Measurements from ENCODE around the gene ADH1B.
"Not testable (repeated sequence)": the region's sequence is repeated elsewhere in the genome, so short reads cannot be mapped to it uniquely, and the experiment has no call there.

The ADH1B gene

DNA sequence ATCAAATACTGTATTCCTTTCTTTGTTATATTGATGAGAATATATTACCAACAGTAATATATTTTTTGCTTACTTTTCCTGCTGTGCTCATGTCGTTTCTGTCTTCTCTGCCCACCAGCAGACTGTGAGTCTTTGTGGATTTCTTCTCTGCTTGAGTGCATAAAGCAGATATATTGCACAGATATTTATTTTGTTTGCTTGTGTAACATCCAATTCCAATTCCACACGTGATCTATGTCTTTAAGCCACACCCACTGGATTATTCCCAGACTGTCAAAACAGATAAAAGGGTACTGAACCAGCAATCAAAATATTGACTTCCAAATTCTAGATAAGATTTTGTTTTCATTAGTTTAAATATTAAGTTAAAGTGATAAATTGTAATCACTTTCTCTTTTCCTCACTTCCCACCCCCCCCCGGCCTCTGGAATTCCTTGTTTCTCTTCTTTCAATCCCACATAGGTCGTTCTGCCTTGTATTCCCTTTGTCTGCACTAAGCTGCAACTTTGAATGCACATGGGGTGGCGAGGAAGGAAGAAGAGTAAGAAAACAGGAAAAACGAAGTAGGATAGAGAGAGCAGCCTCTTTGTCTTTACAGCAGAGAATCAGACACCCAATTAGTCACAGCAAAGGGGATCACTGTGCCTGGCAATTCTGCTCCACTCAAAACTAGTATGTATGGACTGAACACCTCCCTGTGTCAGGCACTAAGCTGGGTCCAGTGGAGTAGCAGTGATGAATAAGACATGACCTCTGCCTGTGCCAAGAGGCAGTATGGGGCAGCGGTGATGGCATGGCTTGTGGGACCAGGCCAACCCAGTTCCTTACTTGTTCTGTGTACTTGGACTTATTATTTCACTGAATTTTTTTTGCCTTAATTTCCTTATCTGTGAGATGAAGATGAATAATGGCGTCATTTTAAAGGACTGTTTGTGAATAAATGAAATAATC is at the start of gene ADH1B:
Gene ADH1B (minus strand): TSS at position 161 of the 951 bp plus-strand sequence. CDS start 70 bp downstream, at position 91.
- DNase-seq: no peak

DNA sequence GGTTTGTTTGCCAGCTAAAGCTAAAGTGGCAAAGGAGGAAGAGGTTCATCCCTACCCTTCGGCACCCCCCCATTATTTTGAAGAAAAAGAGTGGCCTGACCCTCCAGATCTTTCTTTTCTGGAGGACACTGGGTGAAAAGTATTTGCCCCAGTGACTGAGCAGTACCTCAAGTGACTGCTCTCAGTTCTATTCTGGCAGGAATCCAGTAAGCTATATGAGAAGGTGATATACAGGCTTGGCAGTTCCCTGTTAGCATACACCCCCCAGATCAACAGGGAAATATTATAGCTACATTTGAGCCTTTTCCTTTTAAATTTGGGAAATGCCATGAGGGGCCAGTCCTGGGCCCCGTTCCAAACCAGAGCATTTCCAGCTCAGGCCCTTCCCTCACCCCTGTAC is 46.6 kb upstream of the ADH1B start:
- DNase-seq: not testable (repeated sequence)

DNA sequence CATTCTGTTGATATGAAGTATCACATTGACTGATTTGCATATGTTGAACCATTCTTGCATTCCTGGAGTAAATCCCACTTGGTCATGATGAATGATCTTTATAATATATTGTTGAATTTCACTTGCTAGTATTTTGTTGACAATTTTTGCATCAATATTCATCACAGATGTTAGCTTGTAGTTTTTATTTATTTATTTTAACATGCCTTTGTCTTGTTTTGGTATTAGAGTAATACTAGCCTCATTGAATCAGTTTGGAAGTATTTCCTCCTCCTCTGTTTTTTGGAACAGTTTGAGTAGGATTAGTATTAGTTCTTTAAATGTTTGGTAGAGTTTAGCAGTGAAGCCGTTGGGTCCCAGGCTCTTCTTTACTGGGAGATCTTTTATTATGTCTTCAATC is 45.3 kb upstream of the ADH1B start:
- no peak for DNase-seq

DNA sequence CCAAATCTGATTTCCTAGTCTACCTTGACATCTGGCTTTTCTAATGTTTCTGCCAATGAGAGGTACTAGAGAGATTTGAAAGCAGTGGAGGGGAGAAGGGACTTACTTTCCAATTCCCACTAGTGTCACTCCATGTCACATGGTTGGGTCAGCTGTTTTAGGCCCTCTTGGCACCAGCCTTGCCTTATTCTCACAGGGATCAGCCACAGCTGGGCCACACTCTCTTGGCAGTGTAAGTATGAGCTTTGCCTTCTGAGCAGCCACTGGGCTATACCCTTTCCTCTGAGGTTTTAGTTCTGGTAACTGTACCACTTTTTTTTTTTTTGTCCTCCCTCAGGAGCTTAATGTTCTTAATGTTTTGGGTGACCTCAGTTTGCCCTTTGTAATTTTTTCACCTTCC is 41.6 kb upstream of the ADH1B start:
- no peak for DNase-seq

DNA sequence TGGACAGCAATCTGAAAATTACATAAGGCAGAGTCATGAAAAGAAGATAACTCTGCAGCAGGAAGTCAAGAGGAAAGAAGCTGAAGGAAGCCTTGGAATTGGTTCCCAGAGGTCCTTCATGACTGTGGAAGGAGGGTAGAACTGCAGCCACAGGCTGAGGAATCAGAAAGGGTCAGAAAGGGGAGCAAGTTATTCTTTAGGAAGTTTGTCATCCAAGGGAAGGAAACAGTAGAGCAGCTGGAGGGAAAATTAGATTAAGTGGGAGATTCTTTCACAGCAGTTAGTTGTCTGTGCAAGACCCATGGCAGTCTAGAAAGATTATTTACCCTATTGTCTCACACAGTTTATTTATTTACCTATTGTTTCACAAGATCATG is 40.7 kb upstream of the ADH1B start:
- no peak for DNase-seq

DNA sequence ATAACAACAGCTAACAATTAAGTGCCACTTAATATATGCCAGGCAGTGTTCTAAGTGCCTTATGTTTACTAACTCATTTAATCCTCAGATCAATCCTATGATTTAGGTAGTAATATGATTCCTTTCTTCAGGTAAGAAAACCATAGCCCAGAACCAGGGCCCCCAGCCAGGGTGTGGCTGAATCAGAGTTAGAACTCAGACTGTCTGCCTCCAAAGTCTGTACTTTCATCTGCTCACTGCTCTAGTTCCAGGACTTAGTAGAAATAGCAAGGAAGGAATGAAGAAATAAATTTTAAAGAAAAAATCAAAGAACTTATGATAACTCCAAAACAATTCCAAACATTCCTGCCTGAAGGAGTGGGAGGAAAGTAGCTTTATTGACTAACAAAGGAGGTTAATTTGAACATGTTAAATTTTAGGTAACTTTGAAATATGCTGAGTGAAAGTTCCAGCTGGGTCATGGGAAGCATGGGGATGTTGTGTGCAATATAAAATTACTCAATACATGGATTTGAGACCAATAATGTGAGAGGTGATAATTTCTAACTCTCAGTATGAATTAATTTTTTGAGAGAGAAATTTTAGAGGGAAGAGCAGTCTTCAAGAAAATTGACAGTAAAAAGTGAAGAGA is 40.2 kb upstream of the ADH1B start:
- DNase-seq: no peak

DNA sequence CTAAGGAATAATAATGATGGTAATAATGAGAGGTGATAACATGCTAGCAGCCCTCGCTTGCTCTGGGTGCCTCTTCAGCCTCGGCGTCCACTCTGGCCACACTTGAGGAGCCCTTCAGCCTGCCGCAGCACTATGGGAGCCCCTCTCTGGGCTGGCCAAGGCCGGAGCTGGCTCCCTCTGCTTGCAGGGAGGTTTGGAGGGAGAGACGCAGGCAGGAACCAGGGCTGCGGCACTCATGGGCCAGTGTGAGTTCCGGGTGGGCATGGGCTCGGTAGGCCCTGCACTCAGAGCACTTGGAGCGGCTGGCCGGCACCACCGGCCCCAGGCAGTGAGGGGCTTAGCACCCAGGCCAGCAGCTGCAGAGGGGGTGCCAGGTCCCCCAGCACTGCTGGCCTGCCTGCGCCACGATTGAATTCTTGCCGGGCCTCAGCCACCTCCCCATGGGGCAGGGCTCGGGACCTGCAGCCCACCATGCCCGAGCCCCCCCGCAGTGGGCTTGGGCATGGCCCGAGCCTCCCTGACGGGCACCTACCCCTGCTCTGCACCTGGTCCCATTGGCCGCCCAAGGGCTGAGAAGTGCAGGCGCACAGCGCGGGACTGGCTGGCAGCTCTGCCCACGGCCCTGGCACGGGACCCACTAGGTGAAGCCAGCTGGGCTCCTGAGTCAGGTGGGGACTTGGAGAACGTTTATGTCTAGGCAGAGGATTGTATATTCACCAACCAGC is 38.4 kb upstream of the ADH1B start:
- no peak for DNase-seq

DNA sequence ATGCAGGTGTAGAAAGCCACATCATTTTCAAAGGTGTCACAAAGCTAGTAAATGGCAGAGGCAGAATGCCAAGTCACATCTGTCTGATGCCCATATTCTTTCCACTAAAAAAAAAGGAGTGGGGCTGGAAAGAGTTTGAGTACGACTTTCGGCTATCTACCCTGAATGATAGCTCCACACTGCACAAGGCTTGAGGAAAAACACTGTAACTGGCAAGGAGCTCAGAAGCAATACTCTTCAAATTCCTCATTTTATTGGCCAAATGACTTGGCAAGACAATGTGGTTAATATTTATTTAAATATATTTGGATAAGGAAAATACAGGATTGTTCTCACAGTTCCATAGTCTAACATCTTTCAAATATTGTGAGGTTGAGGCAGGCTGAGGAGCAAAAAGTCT is 36.7 kb upstream of the ADH1B start:
- DNase-seq: no peak

DNA sequence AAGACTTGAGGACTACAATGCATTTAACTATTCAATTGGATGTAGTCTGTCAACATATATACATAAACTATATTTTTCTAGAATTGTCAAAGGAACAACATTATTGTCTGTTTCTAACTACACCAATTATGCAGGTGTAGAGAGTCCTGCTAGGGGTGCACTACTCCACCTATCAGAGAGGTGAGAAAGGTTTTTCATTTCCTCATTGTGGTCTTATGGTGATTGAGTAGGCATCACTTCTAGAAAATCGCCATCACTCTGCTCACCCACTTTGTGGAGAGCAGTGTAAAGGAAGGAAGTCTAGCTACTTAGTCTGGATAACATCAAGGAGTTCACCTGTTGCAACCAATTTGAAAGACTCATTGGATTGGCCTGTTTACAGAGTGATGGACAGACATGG is 35.8 kb upstream of the ADH1B start:
- no peak for DNase-seq

DNA sequence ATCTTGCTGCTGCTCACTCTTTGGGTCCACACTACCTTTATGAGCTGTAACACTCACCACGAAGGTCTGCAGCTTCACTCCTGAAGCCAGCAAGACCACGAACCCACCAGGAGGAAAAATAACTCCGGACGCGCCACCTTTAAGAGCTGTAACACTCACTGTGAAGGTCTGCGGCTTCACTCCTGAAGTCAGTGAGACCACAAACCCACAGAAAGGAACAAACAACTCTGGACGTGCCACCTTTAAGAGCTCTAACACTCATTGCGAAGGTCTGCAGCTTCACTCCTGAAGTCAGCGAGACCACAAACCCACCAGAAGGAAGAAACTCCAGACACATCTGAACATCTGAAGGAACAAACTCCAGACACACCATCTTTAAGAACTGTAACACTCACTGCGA is 34.9 kb upstream of the ADH1B start:
- DNase-seq: not testable (repeated sequence)

DNA sequence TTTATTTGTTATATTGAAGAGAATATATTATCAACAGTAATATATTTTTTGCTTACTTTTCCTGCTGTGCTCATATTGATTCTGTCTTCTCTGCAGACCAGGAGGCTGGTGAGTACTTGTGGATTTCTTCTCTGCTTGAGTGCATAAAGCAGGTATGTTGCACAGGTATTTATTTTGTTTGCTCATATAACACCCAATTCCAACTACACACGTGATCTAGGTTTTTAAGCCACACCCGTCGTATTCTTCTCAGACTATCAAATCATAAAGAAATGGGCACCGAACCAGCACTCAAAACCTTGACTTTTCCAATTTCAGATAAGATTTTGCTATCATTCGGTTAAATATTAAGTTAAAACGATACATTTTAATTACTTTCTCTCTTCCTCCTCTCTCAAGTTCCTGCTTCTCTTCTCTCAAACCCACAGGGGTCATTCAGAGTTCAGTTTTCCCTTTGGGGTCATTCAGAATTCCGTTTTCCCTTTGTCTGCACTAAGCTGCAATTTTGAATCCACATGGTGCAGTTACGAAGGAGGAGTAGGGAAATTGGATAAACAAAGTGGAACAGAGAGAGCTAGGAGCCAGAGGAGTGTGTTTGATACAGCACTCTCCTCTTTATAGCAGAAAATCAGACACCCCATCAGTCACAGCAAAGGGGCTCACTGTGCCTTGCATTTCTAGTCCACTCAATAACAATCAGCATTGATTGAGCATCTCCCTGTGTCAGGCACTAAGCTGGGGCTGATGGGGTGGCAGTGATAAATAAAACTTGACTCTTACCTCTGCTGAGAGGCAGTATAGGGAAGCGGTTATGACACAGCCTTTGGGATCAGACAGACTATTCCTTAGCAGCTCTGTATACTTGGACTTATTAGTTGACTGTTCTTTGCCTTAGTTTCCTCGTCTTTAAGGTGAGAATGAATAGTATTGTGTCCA is 31.7 kb upstream of the ADH1B start, which contains the start of gene ADH1C:
Gene ADH1C (minus strand): TSS at position 145 of the 936 bp plus-strand sequence. CDS start 71 bp downstream, at position 74.
- no peak for DNase-seq

DNA sequence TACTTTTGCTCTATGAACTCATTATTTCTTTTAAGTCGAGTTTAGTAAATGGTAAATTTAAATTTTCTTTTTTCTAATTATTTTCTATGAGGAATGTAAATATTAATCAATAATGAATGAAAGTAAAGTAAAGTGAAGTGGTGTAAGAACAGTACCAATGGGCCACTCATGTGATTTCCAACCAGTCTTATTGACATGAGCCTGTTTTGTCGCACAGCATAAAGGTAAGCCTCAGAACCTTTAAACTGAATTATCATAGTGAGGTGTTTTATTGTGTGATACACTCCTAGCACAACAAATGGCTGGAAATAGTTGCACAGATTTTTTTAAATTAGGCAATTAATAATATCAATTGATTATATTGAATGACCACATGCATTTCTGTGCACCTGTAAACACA is 30.3 kb upstream of the ADH1B start:
- DNase-seq: no peak

DNA sequence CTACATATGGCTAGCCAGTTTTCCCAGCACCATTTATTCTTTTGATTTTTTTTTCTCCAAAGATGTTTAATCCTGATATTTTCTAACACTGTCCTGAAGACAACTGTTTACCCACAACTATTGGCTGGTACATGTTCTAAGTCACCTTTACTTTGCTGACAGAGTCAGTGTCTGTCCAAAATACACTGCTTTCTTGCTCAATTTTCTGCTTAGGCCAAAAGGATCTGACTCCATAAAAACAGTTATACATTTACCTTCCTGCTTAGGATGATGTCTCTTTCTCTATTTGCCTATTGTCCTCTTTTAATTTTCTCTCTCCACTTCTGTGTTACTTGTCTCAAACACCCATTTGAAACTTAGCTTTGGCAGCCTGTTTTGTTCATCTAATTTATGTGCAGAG is 28.1 kb upstream of the ADH1B start:
- DNase-seq: no peak

DNA sequence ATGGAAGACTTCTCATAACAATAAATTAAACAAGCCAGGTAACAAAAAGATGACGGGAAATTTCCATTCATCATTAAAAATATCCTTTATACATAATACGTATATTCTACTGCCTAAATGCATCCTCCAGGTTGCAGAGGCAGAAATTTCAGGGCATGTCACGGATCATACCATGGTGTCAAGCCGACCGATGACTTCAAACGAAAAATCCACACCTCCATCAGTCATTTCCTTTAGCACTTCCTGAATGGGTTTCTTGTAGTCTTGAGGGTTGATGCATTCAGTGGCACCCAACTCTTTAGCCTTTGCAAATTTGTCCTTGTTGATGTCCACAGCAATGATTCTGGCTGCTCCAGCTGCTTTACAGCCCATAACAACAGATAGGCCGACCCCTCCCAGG is 21.4 kb upstream of the ADH1B start:
- not testable (repeated sequence) for DNase-seq

DNA sequence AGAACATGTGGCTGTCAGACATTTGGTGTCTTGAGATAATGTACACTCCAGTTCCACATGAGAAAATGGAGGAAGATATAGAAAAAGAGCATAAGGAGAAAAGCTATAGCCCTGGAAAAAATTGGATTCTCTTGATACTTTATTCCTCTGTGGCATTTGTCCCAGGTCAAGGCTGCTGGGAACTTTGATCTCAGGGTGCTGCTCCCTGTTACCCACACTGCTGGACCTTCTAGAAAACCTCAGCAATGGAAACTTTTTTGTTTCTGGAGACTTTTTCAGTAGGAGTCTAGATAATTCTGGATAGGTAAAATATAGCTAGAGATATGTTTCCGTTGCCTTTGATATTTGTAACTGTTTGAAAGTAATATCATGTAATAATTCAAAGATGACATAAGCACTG is 20.2 kb upstream of the ADH1B start:
- DNase-seq: no peak

DNA sequence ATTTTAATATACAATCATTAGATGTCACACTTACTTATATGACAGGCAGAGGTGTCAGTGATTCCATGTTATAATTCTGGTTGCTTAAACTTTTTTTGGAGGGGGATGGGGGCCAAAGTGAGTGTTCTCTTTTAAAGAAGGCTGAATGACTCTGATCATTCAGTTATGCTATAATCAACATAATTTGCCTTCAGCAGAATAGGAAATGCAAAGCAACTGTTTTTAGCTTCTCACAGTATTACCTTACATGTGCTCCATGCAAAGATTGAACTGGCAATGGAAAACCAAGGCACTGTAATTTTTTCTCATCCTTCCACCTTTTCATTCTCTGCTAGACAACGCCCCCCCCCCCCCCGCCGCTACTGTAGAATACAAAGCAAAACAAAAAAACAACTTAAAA is 18.0 kb upstream of the ADH1B start:
- DNase-seq: no peak

DNA sequence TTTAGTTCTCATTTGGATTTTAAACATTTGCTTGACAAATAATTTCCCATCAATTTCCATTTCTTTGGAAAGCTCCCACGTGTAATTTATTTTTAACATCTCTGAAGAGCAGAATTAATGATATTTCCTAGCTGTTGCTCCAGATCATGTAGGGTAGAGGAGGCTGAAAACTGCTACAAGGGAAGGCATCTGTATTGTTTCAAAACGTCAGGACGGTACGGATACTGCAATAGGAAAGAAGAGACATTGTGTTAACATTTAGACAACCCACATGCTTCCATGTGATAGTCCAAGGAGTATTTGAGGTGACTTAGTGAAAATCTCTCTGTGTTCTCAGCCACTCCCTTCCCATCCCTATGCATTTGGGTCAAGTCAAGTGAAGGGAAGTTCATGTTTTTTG is 15.4 kb upstream of the ADH1B start:
- no peak for DNase-seq

DNA sequence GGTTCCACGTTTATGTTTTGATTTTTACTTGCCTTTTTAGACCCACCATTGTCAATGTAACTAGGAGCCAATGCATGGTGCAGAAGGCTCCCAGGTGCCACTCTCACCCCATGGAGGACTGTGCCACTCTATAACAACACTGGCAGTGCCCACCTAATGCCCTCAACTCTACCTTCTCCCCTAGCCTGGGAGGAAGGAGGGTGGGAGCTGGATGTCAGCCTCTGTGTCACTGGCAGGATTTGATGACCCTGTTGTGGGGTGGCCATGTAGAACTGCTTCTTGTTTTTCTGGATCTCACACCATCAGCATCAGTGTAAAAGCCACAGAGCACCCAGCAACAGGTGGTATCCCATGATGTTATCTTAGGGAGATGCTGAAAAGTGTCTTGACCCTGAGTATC is 13.7 kb upstream of the ADH1B start:
- DNase-seq: no peak

DNA sequence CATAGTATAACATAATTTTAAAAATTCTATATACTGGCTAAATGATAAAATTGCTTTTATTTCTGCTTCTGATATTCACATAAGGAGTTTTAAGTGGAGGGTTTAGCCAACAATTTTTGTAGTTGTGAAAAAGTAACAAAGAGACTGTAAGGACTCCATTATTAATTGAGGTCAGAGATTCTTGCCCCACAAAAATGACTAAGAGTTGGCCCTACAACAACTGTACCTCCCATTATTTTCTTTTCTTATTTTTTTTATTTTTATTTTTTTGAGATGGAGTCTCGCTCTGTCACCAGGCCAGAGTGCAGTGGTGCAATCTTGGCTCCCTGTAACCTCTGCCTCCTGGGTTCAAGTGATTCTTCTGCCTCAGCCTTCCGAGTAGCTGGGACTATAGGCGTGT is 9.4 kb upstream of the ADH1B start:
- no peak for DNase-seq

DNA sequence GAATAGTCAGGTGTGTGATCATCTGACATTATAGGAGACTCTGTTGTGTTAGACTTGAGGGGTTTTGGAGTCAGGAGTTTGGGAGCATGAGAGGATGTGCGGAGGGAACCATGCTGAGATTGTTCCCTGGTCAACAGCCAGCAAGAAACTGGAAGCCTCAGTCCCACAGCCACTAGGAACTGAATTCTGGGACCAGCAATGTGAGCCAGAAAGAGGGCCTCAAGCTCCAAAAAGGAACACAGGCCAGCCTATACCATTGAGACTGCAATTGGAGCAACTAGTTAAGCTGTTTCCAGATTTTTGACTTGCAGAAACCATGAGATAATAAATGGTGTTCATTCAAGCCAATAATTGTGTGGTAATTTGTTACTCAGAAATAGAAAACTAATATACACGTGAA is 8.7 kb upstream of the ADH1B start:
- DNase-seq: no peak

DNA sequence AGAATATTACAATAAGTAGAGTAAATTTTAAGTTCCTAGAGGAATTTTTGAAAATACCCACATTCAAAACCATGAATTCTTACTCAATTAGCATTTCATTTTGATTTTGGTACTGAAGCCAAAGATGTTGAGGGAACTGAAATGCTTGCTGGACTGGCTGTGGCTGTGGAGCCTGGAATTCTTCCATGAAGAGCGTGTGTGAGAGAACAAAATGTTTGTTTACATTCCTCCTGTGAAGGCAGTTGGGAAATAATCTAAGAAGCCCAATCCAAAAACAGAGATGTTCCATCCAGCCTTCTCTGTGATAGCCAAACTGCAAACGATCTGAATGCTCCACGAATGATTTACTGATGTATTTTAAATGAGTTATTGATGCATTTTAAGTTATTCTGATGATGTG is 3.8 kb upstream of the ADH1B start:
- no peak for DNase-seq

DNA sequence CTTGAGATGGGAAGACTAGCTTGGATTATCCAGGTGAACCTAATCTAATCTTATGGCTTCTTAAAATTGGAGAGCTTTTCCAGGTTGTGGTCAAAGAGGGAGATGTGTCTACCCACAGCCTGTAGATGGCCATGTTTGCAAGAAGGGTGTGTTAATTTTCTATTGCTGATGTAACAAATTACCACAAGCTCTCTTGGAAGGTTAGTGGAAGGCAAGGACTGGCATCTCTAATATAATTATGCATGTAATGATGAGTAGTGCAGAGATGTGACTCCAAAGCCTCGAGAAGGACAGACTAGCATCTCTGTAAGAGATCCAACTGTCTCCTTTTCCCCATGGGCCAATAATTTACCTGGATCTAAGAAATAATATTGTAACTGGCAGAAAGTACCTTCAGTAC is 3.2 kb upstream of the ADH1B start:
- DNase-seq: no peak

DNA sequence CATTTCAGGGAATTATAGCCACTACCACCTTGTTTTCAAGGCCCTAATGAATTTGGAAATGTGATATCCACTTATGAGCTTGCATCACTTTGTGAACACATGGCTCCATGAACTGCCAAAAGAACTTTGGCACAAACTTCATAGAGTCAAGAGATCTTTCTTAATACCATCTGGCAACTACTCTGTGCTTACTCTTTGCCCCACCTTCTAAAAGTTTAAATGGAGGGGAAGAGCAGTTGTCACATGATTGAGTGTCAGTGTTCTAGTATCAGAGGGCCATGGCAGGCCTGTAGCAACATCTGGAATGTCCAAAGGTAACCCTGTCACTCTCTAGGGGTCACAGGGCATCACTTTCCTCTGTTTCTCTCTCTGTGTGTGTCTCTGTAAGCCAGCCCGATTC is 2.6 kb upstream of the ADH1B start:
- no peak for DNase-seq

Measured in NCI-H1417 treated with DMSO at 0.1 percent for 48 hours (cell line).